Activated T-helper 2 cell treated with anti-CD3 and anti-CD28 coated beads, Interferon-gamma antibody, Interleukin-2, Interleukin-4, amounts not matched to agents 10 μg/mL and 5 μg/mL and 100 μg/mL, durations not matched to agents 14 hours and 24 hours and 36 hours (primary cell): ENCODE data around the gene PXDC1. TPM values are rescaled to one million over a fixed set of nuclear protein-coding genes. Genes with fewer than 3 reads are reported as not detected.
A peak's percentile ranks its signal among the peaks of the same experiment; 100 is the strongest.

Experiments used
- DNase-seq: peaks from one replicate; pipeline ENCODE4 v3.0.0; 2021; ENCODE audit warnings: low spot score
- H3K27ac Mint-ChIP-seq: one replicate; pipeline ENCODE4 v1.8.0; 2021; ENCODE audit warnings: mixed read lengths
- H3K27me3 Mint-ChIP-seq: one replicate; pipeline ENCODE4 v1.8.0; 2021; ENCODE audit warnings: low read depth, mixed read lengths
- H3K36me3 Mint-ChIP-seq: one replicate; pipeline ENCODE4 v1.8.0; 2021; ENCODE audit warnings: low read depth, mixed read lengths
- H3K4me1 Mint-ChIP-seq: one replicate; pipeline ENCODE4 v1.8.0; 2021; ENCODE audit warnings: low read depth, mixed read lengths
- H3K4me3 Mint-ChIP-seq: one replicate; pipeline ENCODE4 v1.8.0; 2021; ENCODE audit warnings: low read depth, mild to moderate bottlenecking, moderate library complexity, mixed read lengths
- H3K9me3 Mint-ChIP-seq: one replicate; pipeline ENCODE4 v1.8.0; 2021; ENCODE audit warnings: mixed read lengths
- intact Hi-C: fragments of 100-400 bp; cut with micrococcal nuclease; formaldehyde crosslinking; loops from one replicate; pipeline ENCODE4 v1.15.1; 2023
- total RNA-seq: library from RNA; stranded (reverse); gene quantifications from 2 replicates; pipeline ENCODE4 v1.2.3, GENCODE V29; 2022

PXDC1 gene
- total RNA-seq, 1 donor from 2014 or later, result 1.1 TPM

GRCh38 chr6:3737149-3737830 lies 14.2 kb downstream of the PXDC1 start:
- Mint-ChIP-seq H3K9me3 (peaks cover 8% of the 10 kb centered on the region), H3K27ac (no peak overlapping the region), H3K27me3 (peaks cover 21% of the 10 kb centered on the region), H3K4me3 (no peak overlapping the region), H3K4me1 (peaks cover 5% of the 10 kb centered on the region), H3K36me3 (no peaks in the 10 kb centered on the region)
- DNase-seq, result no peak
- intact Hi-C loops, result no loop called here

GRCh38 chr6:3735029-3735605 lies 16.4 kb downstream of the PXDC1 start:
- no peaks in the 10 kb centered on the region for H3K36me3 Mint-ChIP-seq
- intact Hi-C loops, result no loop called here

GRCh38 chr6:3734023-3734422 lies 17.5 kb downstream of the PXDC1 start:
- no peaks in the 10 kb centered on the region for H3K36me3 Mint-ChIP-seq
- no peak overlapping the region for H3K4me3 Mint-ChIP-seq
- intact Hi-C loops, result no loop called here
- no peak overlapping the region for H3K27ac Mint-ChIP-seq
- no peak for DNase-seq
- H3K27me3 Mint-ChIP-seq, result peaks cover 7% of the 10 kb centered on the region
- H3K9me3 Mint-ChIP-seq, result peaks cover 8% of the 10 kb centered on the region
- H3K4me1 Mint-ChIP-seq, result peaks cover 3% of the 10 kb centered on the region

More at GRCh38 chr6:3735029-3735605, 16.4 kb downstream of the PXDC1 start:
- no peak for DNase-seq
- Mint-ChIP-seq H3K9me3 (peaks cover 8% of the 10 kb centered on the region), H3K27ac (no peak overlapping the region), H3K4me1 (peaks cover 3% of the 10 kb centered on the region), H3K4me3 (no peak overlapping the region), H3K27me3 (peaks cover 7% of the 10 kb centered on the region)

- H3K9me3 Mint-ChIP-seq, result peaks cover 8% of the 10 kb centered on the region
- H3K36me3 Mint-ChIP-seq, result no peaks in the 10 kb centered on the region
- no peak for DNase-seq
- H3K4me1 Mint-ChIP-seq, result peaks cover 3% of the 10 kb centered on the region
- no peak overlapping the region for H3K27ac Mint-ChIP-seq
- no peak overlapping the region for H3K4me3 Mint-ChIP-seq
- H3K27me3 Mint-ChIP-seq, result peaks cover 7% of the 10 kb centered on the region
- intact Hi-C loops, result no loop called here
Observed at GRCh38 chr6:3733321-3733925, 18.1 kb downstream of the PXDC1 start.

- intact Hi-C loops, result loop anchor here (1.0 kb wide), 1 partner anchor 453 kb away; no protein-coding TSS in a partner anchor
- H3K4me1 Mint-ChIP-seq, result peaks cover 3% of the 10 kb centered on the region
- no peak overlapping the region for H3K4me3 Mint-ChIP-seq
- H3K36me3 Mint-ChIP-seq, result no peaks in the 10 kb centered on the region
- DNase-seq, result peak; percentile 40
- peaks cover 7% of the 10 kb centered on the region for H3K27me3 Mint-ChIP-seq
- peaks cover 8% of the 10 kb centered on the region for H3K9me3 Mint-ChIP-seq
- no peak overlapping the region for H3K27ac Mint-ChIP-seq
Observed at GRCh38 chr6:3732345-3733141, 19.0 kb downstream of the PXDC1 start.

- peaks cover 3% of the 10 kb centered on the region for H3K4me1 Mint-ChIP-seq
- DNase-seq, result no peak
- peaks cover 8% of the 10 kb centered on the region for H3K9me3 Mint-ChIP-seq
- no peaks in the 10 kb centered on the region for H3K36me3 Mint-ChIP-seq
- intact Hi-C loops, result loop anchor here (1.0 kb wide), 1 partner anchor 452 kb away; no protein-coding TSS in a partner anchor
- H3K4me3 Mint-ChIP-seq, result no peak overlapping the region
- H3K27ac Mint-ChIP-seq, result no peak overlapping the region
- peaks cover 7% of the 10 kb centered on the region for H3K27me3 Mint-ChIP-seq
Observed at GRCh38 chr6:3731700-3732099, 19.8 kb downstream of the PXDC1 start.

GRCh38 chr6:3729603-3730344 lies 21.7 kb downstream of the PXDC1 start:
- H3K27me3 Mint-ChIP-seq, result peaks cover 3% of the 10 kb centered on the region

GRCh38 chr6:3727593-3728108 lies 23.9 kb downstream of the PXDC1 start:
- DNase-seq, result no peak
- H3K4me1 Mint-ChIP-seq, result peaks cover 1% of the 10 kb centered on the region
- peaks cover 3% of the 10 kb centered on the region for H3K27me3 Mint-ChIP-seq
- H3K9me3 Mint-ChIP-seq, result no peaks in the 10 kb centered on the region
- H3K4me3 Mint-ChIP-seq, result no peak overlapping the region
- no peaks in the 10 kb centered on the region for H3K36me3 Mint-ChIP-seq
- intact Hi-C loops, result no loop called here
- H3K27ac Mint-ChIP-seq, result no peak overlapping the region

More at GRCh38 chr6:3729603-3730344, 21.7 kb downstream of the PXDC1 start:
- Mint-ChIP-seq H3K27ac (no peak overlapping the region), H3K4me3 (no peak overlapping the region), H3K4me1 (peaks cover 1% of the 10 kb centered on the region), H3K36me3 (no peaks in the 10 kb centered on the region), H3K9me3 (peaks cover 1% of the 10 kb centered on the region)
- DNase-seq, result no peak
- intact Hi-C loops, result no loop called here

GRCh38 chr6:3727036-3727435 lies 24.5 kb downstream of the PXDC1 start:
- H3K4me1 Mint-ChIP-seq, result no peaks in the 10 kb centered on the region
- no peak overlapping the region for H3K27ac Mint-ChIP-seq
- H3K27me3 Mint-ChIP-seq, result peaks cover under 1% of the 10 kb centered on the region
- intact Hi-C loops, result no loop called here
- H3K9me3 Mint-ChIP-seq, result no peaks in the 10 kb centered on the region
- no peaks in the 10 kb centered on the region for H3K36me3 Mint-ChIP-seq
- DNase-seq, result no peak
- no peak overlapping the region for H3K4me3 Mint-ChIP-seq

GRCh38 chr6:3726421-3726820 lies 25.1 kb downstream of the PXDC1 start:
- no peaks in the 10 kb centered on the region for H3K4me1 Mint-ChIP-seq
- H3K9me3 Mint-ChIP-seq, result no peaks in the 10 kb centered on the region
- no peak overlapping the region for H3K4me3 Mint-ChIP-seq
- DNase-seq, result no peak
- no peaks in the 10 kb centered on the region for H3K27me3 Mint-ChIP-seq
- H3K27ac Mint-ChIP-seq, result no peak overlapping the region
- intact Hi-C loops, result no loop called here
- H3K36me3 Mint-ChIP-seq, result no peaks in the 10 kb centered on the region

GRCh38 chr6:3725145-3726047 lies 26.1 kb downstream of the PXDC1 start:
- Mint-ChIP-seq H3K36me3 (no peaks in the 10 kb centered on the region), H3K9me3 (no peaks in the 10 kb centered on the region), H3K4me3 (no peak overlapping the region), H3K27ac (no peak overlapping the region), H3K27me3 (no peaks in the 10 kb centered on the region), H3K4me1 (no peaks in the 10 kb centered on the region)
- intact Hi-C loops, result no loop called here
- DNase-seq, result no peak
